Measurements from ENCODE around the gene ATL1.
"Not testable (repeated sequence)": the region's sequence is repeated elsewhere in the genome, so short reads cannot be mapped to it uniquely, and the experiment has no call there.

ATL1 gene

DNA sequence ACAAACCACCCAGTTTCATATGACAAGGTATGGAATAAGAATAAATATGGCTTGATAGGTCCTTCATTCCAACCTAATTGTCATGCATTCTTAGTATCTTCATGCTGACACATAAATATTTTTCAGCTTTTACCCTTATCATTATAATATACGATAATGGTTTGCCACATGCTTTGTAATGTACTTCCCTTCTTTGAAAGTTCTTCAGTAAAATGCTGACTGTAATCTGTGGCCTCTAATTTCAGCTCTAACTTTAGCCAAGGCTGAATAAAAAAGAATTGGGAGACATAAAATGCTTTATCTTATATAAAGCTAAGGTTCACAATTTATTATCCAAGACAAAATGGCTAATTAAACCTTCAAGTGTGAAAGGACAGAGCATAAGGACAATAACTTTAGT, 24.9 kb upstream of the ATL1 start:
- no peak for DNase-seq

DNA sequence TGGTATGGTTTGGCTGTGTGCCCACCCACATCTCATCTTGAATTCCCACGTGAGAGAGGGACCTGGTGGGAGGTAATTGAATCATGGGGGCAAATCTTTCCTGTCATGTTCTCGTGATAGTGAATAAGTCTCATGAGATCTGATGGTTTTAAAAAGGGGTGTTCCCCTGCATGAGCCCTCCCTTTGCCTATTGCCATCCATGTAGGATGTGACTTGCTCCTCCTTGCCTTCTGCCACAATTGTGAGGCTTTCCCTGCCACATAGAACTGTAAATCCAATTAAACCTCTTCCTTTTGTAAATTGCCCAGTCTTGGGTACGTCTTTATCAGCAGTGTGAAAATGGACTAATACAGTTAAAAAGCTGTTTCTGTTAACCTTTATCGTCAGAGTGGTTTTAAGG, 21.9 kb upstream of the ATL1 start:
- DNase-seq, result not testable (repeated sequence)

DNA sequence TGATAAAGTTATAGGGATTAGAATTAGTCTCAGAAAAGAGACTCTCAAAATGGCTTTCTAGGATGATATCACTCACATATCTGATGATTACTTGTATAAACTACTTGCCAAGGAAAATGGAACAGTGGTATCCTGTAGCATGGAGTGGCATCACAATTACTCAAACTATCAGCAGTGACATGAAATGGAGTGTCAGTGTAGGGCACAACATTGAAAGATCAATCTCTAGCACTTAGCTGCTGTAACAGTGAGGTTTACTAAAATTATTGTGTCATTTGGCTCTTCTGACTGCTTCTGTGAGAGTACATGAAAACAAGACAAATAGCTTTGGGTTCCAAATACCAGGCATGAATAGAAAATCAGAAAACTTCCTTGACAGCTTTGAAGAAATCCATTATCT, 20.9 kb upstream of the ATL1 start:
- DNase-seq, result no peak

DNA sequence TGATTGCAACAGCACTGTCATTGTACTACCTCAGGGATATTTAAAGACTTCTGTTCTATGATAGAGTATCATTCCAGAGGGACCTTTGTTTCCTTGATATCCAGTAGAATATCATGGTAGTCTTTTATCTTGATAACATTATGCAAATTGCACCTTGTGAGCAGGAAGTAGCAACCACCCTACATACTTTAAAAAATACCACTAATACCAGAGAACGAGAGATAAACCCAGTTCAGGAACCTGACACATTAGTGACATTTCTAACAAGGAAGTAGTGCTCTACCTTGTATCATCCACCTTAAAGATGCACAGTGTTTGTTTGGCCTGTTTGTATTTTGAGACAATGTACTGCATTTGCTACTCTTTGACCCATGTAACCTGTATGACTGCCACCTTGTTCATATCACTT, 18.8 kb upstream of the ATL1 start:
- DNase-seq, result no peak

DNA sequence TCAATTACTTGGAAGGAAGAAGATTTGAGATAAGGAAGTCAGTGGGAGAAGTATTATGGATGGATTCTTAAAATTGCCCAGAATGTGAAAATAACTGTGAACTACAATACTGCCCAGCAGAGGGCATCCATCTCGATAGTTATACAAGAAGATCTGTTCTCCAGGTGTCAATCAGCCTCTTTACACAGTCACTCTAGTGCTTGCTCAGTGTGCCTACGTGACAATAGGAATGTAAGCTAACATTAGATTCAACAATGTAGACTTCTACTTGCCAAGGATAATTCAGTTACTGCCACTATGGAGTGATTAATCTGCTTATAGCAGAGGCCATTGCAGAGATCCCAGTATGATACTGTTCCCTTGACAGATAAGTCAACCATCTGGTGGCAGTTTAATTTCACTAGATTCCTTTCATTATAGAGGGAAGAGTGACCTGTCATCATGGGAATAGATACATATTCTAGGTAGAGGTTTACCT, 17.0 kb upstream of the ATL1 start:
- DNase-seq, result no peak

DNA sequence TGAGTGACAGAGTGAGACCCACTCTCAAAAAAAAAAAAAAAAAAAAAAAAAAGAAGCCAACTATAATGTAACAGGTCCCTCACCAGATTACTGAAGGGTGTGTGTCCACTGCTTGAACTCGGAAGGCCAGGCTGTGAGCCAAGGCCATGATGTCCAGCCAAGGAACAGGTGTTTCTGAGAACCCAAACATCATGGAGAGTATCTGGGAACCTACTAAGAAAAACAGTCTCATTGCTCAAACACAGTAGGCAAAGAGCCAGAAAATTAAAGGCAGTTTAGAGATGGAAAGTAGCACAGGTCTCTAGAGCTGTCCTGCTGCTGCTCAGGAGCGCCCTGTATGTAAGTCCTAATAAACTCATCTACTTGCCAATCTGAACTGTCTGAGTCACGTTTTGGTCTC, 15.0 kb upstream of the ATL1 start:
- no peak for DNase-seq

DNA sequence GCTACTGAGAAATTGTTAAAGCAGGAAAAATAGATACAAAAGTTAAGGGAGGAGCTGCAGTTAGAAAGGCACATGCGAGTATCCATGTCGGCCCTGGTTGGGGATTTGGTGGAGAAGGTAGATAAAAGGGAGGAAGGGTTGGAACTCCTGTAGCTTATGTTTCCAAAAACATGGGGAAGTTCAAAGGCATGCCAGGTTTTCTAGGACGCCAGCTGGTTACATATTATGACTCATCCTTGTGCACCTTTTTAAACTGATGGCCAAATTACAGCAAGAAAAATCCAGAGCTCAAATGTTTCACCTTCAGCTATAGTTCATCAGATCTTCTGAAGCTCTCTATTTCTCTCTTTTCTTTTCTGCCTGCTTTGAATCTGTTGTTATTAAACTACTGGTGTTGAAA, 14.3 kb upstream of the ATL1 start:
- DNase-seq, result no peak

DNA sequence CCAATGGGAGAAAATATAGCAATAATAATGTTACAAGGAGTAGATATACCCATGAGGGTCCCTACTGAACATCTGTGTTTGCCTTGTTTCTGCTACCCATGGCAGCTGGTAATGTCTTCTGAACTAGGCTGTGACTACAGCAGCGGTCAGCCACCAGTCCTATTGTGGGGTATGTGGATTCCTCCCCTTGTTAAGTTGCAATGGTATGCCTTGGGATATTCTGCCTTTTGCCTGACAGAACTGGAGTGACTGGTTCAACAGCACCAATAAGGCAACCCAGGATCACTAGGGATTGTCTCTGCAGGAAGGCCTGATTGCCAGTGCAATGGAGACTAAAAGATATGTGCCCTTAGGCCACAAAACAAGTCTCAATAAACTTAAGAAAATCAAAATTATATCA, 9.7 kb upstream of the ATL1 start:
- DNase-seq, result no peak

DNA sequence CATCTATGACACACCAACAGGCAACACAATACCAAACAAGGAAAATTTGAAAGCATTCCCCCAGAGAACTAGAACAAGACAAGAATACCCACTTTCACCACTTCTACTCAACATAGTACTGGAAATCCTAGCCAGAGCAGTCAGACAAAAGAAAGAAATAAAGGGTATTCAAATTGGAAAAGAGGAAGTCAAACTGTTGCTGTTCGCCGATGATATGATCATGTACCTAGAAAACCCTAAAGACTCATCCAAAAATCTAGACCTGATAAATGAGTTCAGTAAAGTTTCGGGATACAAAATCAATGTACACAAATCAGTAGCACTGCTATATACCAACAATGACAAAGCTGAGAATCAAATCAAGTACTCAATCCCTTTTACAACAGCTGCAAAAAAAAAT, 8.1 kb upstream of the ATL1 start:
- no peak for DNase-seq

DNA sequence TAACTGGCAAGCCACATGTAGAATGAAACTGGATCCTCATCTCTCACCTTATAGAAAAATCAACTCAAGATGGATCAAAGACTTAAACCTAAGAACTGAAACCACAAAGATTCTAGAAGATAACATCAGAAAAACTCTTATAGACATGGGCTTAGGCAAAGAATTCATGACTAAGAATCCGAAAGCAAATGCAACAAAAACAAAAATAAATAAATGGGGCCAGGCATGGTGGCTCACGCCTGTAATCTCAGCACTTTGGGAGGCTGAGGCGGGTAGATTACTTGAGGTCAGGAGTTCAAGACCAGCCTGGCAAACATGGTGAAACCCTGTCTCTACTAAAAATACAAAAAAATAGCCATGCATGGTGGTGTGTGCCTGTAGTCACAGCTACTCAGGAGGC, 7.1 kb upstream of the ATL1 start:
- not testable (repeated sequence) for DNase-seq

DNA sequence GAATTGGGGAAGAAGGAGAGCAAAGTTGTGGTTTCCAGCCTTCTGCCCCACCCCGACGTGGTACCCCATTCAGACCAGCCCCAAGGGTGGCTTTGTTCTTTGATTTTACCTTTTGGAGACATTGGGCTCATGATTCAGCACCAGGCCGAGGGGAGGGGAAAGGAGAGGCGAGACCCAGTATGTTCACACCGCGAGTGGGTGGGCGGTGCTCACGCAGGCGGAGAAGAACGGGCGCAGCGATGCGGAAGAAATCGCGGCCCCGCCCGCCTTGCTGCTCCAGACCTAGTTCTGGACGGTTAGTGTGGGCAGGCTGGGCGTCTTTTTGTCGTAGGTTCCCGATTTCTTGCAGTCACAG, 963 bp downstream of the ATL1 start:
- DNase-seq, result no peak

DNA sequence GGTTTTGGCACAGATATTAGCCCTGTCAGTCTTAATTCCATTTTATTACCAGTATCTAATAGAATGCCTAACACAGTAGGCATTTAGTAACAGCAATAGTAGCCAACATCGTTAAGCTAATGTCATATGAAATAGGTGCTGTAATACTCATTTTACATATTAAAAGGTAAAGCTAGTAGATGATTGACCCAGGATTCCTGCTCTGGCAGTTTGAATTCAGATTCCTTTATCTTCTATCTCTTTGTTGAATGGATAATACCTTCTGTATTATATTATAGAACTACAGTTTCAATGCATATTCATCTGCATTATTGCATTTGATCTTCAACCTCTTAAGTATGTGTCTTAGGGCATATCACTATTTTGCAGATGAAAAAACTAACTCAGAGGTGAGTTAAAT, 2.9 kb downstream of the ATL1 start:
- no peak for DNase-seq

DNA sequence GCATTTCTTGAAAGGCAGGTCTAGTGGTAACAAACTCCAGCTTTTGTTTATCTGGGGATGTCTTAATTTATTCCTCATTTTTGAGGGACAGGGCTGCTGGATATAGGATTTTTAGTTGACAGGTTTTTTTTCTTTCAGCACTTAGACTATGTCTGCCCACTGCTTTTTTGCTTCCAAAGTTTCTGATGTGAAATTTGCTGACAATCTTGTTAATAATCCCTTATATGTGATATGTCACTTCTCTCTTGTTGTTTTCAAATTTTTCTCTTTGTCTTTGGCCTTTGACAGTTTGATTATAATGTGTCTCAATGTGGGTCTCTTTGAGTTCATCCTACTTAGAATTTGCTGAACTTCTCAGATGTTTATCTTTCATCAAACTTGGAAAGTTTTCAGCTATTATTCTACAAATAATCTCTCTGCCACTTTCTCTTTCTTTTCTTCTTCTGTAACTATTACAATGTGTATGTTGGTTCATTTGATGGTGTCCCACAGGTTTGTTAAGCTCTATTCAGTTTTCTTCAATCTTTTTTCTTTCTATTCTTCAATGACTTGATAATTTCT, 9.8 kb downstream of the ATL1 start:
- no peak for DNase-seq

DNA sequence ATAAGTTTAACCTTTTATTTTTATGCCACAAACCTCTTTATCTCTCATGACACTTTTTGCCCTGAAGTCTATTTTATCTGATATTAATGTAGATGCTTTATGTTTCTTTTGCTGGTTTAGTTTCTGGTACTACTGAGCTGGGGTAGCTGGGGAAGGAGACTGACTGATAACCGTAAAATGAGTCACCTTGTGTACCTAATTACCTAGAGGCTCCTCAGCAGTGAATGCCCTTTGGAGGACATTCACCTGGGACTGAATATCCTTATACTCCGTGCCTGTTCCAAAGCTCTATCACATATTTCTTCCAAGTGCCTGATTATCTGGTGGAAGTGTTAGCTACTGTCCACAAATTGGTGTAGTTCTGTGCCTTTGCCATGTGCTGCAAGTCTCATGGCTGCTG, 13.9 kb downstream of the ATL1 start:
- no peak for DNase-seq

DNA sequence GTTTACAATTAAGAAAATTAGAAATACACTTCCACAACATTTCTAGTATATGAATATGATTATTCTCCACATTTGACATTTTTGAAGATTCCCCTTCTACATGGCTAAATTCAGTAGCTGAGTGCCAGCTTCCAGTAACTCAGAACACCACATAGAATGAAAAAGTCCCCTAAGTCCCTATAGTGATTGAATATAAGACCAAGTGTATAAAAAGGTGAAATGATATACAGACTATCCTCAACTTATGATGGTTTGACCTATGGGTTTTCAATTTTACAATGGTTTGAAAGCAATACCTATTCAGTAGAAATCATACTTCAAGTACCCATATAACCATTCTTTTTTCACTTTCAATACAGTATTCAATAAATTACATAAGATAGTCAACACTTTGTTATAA, 15.8 kb downstream of the ATL1 start:
- no peak for DNase-seq

DNA sequence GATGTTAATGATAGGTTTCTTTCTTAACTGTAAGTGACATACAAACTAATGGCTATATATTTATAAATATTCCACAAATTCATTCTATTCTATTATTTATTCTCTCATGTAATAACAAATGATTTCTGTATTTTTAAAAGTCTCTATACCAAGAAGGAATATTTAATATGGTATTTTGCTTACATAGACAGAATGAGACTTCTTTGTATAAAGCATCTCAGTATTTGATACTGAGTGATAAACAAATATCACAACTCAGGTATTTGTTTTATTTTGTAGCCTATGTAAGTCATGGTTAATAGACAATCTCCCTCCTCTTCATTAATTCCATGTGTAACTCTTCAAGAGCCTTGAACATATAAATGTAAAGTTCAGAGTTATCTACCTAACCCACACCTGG, 18.0 kb downstream of the ATL1 start:
- no peak for DNase-seq

DNA sequence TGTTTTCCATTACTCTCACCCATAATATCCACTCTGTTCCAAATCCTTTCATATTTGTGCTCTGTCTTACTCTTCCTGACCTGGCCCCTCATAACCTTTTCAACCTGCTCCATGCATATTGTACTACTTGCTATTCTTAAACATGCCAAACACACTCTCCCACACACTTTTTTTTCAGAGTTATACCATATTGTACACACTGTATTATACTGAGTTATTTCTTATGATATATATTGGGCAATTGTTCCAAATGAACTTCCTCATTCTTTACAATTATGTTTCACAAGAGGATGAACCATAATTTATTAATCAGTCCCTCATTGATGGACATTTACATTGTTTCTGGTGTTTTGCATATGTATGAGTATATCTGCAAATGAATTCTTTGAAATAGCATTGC, 18.5 kb downstream of the ATL1 start:
- DNase-seq, result no peak

DNA sequence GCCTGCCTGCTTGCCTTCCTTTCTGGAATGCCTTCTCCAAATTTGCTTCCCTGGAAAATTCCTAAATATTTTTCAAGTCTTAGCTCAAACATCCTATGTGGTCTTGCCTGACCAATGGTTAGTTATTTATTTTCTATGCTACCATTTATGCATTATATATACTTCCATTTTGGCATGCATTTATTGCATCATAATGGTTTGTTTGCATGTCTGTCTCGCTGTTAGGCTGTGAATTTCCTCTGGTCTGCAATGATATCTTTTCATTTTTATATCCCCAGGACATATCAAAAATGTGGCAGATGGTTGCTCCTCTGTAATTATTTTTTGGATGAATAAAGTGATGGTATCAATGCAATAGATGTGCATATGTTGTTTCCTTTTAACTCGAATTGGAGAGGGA, 30.5 kb downstream of the ATL1 start:
- no peak for DNase-seq

DNA sequence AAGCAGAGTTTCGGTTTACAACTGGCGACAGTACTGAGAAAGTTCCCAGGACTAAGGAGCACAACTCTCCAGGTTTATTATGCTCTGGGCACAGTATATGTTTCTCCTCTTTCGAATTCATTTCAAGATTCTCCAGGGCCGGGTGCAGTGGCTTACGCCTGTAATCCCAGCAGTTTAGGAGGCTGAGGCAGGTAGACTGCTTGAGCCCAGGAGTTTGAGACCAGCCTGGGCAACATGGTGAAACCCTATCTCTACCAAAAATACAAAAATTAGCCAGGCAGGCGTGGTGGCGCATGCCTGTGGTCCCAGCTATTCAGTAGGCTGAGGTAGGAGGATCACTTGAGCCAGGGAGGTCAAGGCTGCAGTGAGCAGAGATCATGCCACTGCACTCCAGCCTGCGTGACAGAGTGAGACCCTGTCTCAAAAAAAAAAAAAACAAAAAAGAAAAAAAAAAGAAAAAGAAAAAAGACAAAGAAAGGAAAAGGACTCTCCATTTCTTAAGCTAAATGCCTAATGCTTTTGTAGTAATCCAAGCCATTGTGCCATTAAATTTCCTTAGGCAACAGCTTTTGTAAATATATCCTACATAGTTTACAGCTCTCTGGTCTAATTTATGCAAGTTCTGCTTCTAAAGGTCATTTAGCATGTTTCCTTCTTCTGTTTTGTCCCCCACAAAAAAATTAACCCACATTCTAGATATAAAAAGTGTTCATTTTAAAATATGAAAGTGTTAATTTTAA, 34.8 kb downstream of the ATL1 start:
- DNase-seq, result no peak

DNA sequence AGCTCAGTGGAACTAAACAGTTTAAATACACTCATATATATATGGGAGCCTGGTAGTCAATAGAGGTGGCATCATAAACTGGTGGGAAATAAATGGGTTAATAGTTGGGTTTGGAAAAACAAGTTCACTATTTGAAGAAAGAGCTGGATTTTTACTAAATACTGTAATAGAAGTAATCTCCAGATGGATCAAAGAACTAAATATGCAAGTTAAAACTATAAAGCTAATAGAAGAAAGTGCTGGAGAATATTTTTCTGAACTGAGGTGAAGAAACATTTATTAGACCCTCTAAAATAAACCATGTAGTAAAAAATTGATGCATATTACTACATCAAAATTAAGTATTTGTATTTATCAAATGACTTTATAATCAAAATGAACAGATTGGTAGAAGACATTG, 38.8 kb downstream of the ATL1 start:
- DNase-seq, result no peak

DNA sequence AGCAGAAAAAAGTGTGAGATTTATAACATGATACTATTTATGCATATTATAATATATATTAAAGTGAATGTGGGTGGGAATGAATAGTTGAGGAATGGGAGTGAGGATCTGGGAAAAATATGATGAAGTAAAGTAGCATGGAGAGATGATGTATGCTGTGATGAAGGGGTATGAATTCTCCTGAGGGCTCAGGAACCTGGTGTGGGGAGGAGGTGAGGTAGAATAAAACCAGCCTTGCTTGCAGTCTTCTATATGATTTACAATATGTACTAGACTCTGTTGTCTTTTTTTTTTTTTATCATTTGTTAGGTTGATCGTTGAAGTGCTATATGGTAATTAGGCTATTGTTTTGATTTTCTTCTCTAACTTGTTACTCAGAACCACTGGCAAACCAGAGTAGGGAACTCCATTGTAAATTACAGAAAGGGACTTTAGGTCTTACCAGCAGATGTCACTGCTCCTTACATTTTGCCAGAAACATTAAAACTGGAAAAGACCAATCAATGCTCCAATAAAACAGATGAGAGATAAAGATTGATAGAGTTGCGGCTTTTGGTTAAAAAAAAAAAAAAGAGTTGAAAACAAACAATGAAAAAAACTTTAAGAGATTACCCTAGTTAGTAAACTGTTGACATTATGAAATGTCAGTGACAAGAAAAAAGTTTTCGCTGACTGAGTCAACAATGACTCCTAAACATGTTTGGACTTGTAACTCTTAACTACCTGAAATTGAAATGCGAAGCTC, 39.9 kb downstream of the ATL1 start:
- DNase-seq, result no peak

DNA sequence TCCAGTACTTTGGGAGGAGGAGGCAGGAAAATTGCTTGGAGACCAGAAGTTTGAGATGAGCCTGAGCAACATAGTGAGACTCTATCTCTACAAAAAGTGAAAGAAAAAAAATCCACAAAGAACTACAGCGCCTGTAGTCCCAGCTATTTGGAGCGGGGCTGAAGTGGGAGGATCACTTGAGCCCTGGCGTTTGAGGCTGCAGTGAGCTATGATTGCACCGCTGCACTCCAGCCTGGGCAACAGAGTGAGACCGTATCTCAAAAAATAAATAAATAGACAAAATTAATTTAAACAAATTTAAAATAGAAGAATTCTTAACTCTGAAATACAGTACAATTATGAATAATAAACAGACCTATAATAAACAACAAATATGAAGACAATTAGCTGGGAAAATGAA, 40.9 kb downstream of the ATL1 start:
- DNase-seq, result no peak

DNA sequence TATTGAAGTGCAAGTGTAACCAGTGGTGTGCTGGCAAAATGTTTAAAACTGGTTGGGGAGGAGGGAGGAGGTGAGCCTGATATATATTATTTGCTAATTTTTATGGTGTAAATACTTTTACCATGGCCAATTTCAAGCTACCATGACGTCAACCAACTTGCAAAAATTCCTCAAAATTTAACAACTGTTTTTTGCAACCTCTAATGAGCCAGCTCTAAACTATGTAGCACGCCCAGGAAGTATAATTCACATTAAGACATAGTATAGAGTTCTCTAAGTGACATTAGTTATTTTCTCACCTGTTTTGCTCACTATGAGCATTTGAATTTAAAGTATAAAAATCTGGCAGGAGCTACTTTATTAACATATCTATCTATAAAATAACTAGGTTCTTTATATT, 41.4 kb downstream of the ATL1 start:
- DNase-seq, result no peak

DNA sequence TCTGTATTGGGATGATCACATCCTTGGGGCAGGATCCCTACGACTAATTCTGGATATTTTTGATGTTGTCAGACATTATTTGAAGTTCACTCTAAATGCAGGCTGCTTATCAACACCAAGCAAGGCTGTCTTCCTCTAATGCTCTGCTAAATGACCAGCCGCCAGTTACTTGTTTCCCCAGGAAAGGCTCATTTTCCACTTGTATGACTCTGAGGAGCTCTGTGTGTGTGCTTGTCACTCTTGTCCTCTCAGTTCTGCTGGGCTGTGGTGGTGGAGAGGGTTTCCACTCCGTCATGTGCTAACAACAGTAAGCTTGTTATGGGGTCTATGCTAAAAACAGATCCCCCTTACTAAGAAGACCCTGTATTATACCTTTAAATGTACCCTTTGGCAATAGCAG, 42.1 kb downstream of the ATL1 start:
- no peak for DNase-seq

DNA sequence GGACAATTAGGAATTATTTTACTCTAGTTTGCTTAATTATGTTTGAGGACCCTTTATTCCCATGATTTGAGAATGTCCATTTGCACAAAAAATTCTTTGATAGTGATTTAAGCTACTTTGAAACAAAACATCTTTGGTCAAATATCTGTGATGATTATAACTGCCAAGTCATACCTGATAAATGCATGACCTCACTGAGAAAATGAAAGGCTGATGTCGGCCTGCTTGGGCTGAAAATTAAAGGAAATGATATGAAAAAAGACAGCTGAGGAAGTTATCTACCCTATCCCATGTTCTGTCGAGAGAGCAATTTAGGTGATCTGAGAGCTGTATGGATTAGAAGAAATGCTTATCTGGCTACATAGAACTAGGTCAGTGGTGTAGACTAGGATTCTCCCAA, 43.6 kb downstream of the ATL1 start:
- no peak for DNase-seq
